AG09319 (cell line): ENCODE data around the gene CALCB.

Experiments used
- DNase-seq: peaks from one replicate; pipeline ENCODE4 v3.0.0-alpha.2; 2010; ENCODE audit warnings: low read depth; ENCODE audit errors: extremely low read depth
- TF ChIP-seq, protein P1 (sequence below): IDR thresholded peaks from 2 replicates; pipeline ENCODE4 v1.5.1; 2011; ENCODE audit warnings: low read depth, mild to moderate bottlenecking, inconsistent platforms, low read length, moderate library complexity

Gene CALCB

DNA sequence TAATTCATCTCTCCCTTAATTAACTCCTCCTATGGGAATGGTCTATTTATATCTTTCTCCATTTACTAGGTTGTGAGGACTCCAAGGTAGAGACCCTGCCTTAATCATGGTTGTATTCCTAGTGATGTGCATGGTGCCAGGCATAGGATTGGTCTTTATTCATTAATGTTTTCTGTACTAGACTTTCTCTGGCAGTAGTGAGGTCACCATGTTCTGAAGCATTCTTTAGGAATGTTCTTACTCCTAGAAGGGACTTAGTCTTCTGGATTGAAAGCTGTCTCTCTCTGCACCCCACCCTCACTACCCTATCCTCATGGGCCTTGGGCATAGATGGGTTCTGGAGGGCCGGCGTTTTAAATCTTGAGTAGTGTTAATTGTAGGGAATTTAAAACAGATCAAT, 30.8 kb downstream of the CALCB start:
- TF ChIP-seq, protein P1, sequence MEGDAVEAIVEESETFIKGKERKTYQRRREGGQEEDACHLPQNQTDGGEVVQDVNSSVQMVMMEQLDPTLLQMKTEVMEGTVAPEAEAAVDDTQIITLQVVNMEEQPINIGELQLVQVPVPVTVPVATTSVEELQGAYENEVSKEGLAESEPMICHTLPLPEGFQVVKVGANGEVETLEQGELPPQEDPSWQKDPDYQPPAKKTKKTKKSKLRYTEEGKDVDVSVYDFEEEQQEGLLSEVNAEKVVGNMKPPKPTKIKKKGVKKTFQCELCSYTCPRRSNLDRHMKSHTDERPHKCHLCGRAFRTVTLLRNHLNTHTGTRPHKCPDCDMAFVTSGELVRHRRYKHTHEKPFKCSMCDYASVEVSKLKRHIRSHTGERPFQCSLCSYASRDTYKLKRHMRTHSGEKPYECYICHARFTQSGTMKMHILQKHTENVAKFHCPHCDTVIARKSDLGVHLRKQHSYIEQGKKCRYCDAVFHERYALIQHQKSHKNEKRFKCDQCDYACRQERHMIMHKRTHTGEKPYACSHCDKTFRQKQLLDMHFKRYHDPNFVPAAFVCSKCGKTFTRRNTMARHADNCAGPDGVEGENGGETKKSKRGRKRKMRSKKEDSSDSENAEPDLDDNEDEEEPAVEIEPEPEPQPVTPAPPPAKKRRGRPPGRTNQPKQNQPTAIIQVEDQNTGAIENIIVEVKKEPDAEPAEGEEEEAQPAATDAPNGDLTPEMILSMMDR, result no peak
- DNase-seq, result no peak

DNA sequence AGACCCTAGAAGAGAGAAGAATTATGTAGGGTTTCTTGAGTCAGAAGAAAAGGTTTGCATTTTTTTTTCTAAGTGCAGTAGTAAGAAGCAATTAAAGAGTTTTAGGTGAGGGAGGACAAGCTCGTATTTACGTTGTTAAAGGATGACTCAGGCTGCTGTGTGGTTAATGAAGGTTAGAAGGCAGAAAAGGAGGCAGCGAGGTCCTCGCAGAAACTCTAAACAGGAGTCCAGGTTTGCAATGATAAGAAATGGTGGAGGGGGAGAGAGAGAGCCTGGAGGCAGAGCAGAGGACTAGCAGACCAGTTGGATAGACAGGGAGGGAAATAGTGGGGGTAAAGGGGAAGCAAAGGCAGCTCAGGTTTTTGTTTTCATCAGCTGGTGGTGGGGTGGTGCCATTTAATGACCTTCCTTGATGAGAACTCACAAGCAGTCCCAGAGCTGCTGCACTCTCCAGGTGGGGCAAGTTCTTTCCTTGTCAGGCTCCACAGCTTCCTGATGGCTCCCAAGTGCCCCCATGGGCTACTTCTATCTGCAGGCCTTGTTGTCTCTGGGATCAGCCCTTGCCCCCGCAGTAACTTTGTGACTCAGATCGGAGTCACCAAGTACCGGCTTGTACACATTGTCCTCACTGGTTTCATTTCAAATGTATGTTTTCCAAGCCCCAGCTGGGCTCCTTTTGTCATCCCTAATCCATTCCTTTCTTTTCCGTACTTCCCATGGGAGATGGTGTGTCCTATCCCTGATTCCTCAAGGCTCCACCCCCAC, 33.0 kb downstream of the CALCB start:
- TF ChIP-seq, protein P1, result no peak
- DNase-seq, result no peak

GRCh38 chr11:15107730-15108515, 34.5 kb downstream of the CALCB start:
- TF ChIP-seq, protein P1, result no peak
- no peak for DNase-seq

DNA sequence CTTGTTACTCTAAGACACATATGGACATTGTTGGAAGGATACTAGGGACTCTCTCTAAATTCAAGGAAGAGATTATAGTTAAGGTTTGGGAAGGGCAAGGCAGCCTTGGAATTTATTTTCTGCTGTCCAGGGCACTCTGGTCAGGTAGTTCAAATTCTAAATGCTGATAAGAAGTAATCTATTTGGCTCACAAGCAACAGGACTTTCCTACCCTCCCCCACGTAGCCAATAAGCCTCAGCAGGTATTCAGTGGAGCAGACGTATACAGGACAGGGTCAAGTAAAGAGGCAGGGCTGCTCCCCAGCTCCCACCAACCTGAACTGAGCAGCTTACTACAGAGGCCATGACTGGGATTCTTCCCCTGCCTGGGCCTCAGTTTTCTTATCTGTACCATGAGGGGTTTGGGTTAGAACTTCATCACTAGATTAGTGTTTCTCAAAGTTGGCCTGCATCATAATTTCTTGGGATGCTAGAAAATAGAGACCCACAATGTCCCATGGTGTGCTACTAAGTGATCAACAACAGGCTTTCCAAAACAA, 35.3 kb downstream of the CALCB start:
- TF ChIP-seq, protein P1, result no peak
- no peak for DNase-seq

DNA sequence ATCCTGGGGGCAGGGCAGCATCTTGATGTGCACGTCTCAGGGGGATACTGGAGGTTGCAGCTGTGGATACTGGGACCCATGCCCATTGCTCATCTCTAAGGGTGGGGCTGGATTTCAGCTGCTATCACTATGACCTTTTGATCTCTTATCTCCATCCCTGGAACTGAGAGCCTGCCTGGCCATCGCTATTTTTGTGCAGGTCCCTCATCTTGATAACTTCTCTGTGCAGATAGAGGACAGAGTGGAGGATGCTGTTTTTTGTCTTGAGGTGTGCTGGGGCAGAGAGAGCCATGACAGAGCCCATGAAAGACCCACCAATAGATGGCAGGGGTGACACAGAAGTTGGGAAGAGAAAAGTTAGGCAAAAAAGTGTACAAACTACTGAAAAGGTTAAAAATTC, 36.2 kb downstream of the CALCB start:
- TF ChIP-seq, protein P1, result no peak
- DNase-seq, result no peak

DNA sequence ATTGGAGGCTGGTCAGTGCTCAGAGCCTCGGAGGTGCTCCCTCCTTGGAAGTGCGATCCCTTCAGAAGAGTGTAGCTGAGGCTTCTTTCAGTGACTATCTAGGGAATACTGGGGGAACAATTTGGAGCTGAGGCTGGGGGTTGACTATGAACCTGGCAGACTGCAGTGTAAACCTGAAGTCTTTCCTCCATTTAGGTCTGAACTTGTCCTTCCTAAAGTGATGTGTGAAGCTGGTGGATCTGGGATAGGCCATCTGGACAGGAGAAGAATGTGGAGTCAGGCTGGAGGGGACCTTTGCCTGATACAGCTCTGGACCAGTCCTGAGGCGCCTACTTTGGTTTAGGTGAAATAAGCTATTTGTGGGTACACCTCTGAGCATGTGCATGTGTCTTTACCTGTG, 37.8 kb downstream of the CALCB start:
- TF ChIP-seq, protein P1, result no peak
- DNase-seq, result no peak

DNA sequence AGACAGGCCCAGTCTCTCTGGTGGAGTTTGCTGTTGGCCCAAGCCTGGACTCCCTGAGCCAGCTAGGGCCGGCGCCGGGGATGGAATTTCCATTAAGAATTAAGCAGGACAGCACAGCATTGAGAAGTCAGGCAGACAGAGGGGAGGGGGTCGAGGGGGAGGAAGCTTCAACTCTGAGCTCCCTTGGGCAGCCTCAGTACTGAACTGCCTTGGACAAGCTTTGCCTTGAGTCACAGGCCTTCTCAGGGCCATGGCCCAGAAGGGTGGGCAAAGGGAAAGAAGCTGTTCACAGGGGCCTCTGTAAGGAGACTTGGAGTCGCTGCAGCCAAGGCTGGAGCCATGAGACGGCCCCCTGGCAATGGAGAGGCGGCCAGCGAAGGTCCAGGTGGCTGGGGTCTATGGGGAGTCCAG, 38.7 kb downstream of the CALCB start:
- TF ChIP-seq, protein P1, result no peak
- no peak for DNase-seq
